T follicular helper cell (primary cell): Measurements from ENCODE around the gene PPP1R8.

Experiments used
- DNase-seq: peaks from one replicate; pipeline ENCODE4 v3.0.0-alpha.2; 2020; ENCODE audit warnings: low read depth

PPP1R8 gene

GRCh38 chr1:27894521-27894920, 63.9 kb downstream of the PPP1R8 start:
- no peak for DNase-seq
